GM12864 (cell line): ENCODE data around the gene SPATA31C2.
"Not testable (repeated sequence)": the region's sequence is repeated elsewhere in the genome, so short reads cannot be mapped to it uniquely, and the experiment has no call there.

Experiments used
- DNase-seq: peaks from one replicate; pipeline ENCODE4 v3.0.0-alpha.2; 2011; ENCODE audit warnings: low read depth
- H3K4me3 ChIP-seq: 2 replicates; pipeline ENCODE4 v1.5.1; 2011; ENCODE audit warnings: mild to moderate bottlenecking, low read depth, low read length, control low read depth
- CTCF ChIP-seq: IDR thresholded peaks from 2 replicates; pipeline ENCODE4 v1.5.1; 2011; ENCODE audit warnings: low read depth, mild to moderate bottlenecking, moderate library complexity, low read length, control low read depth, inconsistent platforms; ENCODE audit errors: missing control alignments

SPATA31C2 gene

GRCh38 chr9:88113156-88114130 is 24.8 kb downstream of the SPATA31C2 start:
- DNase-seq, H3K4me3 ChIP-seq: not testable (repeated sequence)

- H3K4me3 ChIP-seq = no peak overlapping the region
- no peak for TF ChIP-seq CTCF
- no peak for DNase-seq
Measured at GRCh38 chr9:88110026-88110425, 28.2 kb downstream of the SPATA31C2 start.

- H3K4me3 ChIP-seq = no peak overlapping the region
- TF ChIP-seq CTCF = no peak
- no peak for DNase-seq
Measured at GRCh38 chr9:88108779-88109178, 29.5 kb downstream of the SPATA31C2 start.

GRCh38 chr9:88106492-88106891 is 31.8 kb downstream of the SPATA31C2 start:
- no peak for DNase-seq
- peak; percentile 43 for TF ChIP-seq CTCF
- no peak overlapping the region for H3K4me3 ChIP-seq

- TF ChIP-seq CTCF = no peak
- H3K4me3 ChIP-seq = no peak overlapping the region
- DNase-seq = no peak
Measured at GRCh38 chr9:88092797-88093331, 45.4 kb downstream of the SPATA31C2 start.

GRCh38 chr9:88090151-88090581 is 48.1 kb downstream of the SPATA31C2 start:
- no peak for DNase-seq
- no peak for TF ChIP-seq CTCF
- H3K4me3 ChIP-seq = no peak overlapping the region

GRCh38 chr9:88087906-88088305 is 50.4 kb downstream of the SPATA31C2 start:
- no peak for TF ChIP-seq CTCF
- no peak for DNase-seq
- no peak overlapping the region for H3K4me3 ChIP-seq
